ENCODE results near the gene PKD1L1.

DNA sequence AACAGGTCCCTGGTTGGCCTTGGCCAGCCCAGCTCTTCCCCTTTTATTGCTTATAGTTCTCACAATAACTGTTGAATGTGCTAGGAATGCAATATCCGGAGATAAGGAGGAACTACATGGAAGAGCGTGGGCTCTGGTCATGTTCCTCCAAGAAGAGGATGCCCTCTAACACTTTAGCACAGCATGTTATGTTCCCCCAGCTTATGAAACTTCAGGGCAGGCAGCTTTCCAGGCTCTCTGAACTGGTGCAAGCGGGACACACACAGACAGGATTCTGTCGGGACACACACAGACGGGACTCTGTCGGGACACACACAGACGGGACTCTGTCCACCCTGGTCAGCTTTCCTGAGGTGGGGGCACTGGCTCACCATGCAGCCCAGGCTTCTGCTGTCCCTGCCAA is 141.6 kb downstream of the PKD1L1 start:
- TF ChIP-seq, protein P1, sequence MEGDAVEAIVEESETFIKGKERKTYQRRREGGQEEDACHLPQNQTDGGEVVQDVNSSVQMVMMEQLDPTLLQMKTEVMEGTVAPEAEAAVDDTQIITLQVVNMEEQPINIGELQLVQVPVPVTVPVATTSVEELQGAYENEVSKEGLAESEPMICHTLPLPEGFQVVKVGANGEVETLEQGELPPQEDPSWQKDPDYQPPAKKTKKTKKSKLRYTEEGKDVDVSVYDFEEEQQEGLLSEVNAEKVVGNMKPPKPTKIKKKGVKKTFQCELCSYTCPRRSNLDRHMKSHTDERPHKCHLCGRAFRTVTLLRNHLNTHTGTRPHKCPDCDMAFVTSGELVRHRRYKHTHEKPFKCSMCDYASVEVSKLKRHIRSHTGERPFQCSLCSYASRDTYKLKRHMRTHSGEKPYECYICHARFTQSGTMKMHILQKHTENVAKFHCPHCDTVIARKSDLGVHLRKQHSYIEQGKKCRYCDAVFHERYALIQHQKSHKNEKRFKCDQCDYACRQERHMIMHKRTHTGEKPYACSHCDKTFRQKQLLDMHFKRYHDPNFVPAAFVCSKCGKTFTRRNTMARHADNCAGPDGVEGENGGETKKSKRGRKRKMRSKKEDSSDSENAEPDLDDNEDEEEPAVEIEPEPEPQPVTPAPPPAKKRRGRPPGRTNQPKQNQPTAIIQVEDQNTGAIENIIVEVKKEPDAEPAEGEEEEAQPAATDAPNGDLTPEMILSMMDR (IDR thresholded peaks at IDR 0.05): no peak
- no peak for TF ChIP-seq POLR2AphosphoS5 (IDR thresholded peaks at IDR 0.05)

All from prostate gland (tissue), 2 donors.